Measurements from ENCODE around the gene MAPK4. TPM values are rescaled to one million over a fixed set of nuclear protein-coding genes. Genes with fewer than 3 reads are reported as not detected.

MAPK4 gene
- polyA plus RNA-seq, 1 experiment = not detected

DNA sequence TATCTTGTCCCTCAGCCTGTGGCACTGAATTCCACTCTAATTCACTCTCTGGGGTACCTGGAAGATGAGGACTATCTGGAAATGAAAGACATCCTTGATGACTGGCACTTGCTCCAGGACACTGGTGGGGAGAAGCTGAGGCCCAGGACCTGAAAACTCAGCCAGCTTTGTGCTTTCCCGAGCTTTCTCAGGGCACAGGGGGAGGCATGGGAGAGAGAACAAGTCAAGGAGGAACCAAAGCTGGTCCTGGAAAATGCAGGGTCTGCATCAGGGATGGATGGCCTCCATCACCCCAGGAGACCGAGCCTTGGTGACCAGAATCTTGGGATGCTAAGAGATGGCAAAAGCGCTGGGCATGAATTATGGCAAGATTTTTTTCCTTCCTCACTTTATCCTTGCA lies 65.1 kb downstream of the MAPK4 start:
- ChIA-PET CTCF (interaction anchor here (0.6 kb wide), 1 partner anchor 83 kb away, joined by 4 read pairs; no protein-coding TSS in a partner anchor), POLR2A (no interaction called here)
- Histone ChIP-seq H3K4me3 (ENCODE audit: low read depth, low read length) (no peak overlapping the region), H3K36me3 (ENCODE audit: control insufficient read depth, insufficient read depth, low read length) (no peaks in the 10 kb centered on the region), H3K27me3 (ENCODE audit: control insufficient read depth, insufficient read depth, low read length) (no peaks in the 10 kb centered on the region)
- no peak for DNase-seq (ENCODE audit: low read depth)
- TF ChIP-seq, protein P1, sequence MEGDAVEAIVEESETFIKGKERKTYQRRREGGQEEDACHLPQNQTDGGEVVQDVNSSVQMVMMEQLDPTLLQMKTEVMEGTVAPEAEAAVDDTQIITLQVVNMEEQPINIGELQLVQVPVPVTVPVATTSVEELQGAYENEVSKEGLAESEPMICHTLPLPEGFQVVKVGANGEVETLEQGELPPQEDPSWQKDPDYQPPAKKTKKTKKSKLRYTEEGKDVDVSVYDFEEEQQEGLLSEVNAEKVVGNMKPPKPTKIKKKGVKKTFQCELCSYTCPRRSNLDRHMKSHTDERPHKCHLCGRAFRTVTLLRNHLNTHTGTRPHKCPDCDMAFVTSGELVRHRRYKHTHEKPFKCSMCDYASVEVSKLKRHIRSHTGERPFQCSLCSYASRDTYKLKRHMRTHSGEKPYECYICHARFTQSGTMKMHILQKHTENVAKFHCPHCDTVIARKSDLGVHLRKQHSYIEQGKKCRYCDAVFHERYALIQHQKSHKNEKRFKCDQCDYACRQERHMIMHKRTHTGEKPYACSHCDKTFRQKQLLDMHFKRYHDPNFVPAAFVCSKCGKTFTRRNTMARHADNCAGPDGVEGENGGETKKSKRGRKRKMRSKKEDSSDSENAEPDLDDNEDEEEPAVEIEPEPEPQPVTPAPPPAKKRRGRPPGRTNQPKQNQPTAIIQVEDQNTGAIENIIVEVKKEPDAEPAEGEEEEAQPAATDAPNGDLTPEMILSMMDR (IDR thresholded peaks at IDR 0.05; ENCODE audit: insufficient read depth, low read depth, low read length) = no peak

DNA sequence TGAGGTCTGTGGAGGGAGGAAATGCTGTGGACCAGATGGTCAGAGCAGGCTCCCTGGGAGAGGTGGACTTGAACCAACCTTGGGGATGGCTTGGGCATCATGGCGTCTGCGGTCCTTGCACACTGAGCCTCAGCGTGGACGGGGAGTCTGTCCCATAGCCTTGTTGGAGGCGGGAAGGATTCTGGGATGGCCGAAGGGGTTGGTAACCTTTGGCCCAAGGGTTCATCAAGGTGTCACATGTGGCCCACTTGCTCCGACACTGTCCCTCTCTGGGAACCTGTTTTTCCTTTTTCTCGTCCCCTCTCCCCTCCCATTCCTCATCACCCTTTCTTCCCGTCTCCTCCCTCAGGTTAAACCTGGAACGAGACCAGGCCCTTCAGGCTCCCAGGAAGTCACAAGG lies 66.4 kb downstream of the MAPK4 start:
- no peak overlapping the region for H3K4me3 ChIP-seq (ENCODE audit: low read depth, low read length)
- CTCF ChIA-PET = no interaction called here
- no peak for DNase-seq (ENCODE audit: low read depth)
- POLR2A ChIA-PET = no interaction called here
- no peaks in the 10 kb centered on the region for H3K27me3 ChIP-seq (ENCODE audit: control insufficient read depth, insufficient read depth, low read length)
- TF ChIP-seq, protein P1 (IDR thresholded peaks at IDR 0.05; ENCODE audit: insufficient read depth, low read depth, low read length) = no peak
- no peaks in the 10 kb centered on the region for H3K36me3 ChIP-seq (ENCODE audit: control insufficient read depth, insufficient read depth, low read length)

DNA sequence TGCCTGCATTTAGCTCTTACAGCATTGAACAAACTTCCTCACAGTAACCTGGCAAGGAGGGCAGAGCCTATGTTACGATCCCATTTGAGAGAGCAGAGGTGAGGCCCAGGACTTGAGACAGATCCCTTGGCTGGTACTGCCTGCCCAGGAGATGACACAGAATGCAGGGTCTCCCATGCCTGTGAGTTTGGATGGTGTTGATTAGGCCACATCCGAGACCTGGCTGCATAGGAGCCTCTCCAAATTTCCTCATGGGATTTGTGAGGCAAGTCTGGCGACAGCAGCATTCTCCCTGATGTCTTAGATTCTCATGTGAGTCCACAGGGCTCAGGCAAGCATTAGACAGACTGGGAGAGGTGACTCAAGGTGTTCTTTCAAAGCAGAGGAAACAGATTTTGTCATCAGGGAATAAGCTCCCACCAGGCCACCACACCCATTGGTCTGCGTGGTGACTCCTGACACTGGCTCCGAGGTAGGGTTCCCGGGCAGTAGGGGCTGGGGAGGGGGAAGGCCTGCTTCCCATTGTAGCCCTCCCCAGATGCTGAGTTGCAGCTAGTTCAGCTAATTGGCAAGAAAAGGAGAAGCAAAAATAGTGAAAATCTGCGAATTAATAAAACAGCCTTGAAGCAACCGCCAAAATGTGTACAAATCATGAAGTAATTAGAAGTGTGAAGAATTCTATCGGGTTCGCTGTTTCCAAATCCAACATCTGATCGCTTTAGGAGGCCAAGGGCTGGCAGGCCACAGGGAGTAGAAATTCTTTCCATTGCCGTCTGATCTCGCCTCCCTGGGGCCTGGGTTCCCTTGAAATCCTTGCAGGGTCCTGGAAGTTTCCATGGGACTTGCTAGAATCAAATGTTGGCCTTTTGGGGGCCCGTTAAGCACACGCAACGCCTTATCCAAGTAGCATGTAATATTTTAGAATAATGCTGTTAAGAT lies 68.0 kb downstream of the MAPK4 start:
- TF ChIP-seq, protein P1 (IDR thresholded peaks at IDR 0.05; ENCODE audit: insufficient read depth, low read depth, low read length) = no peak
- no peaks in the 10 kb centered on the region for H3K36me3 ChIP-seq (ENCODE audit: control insufficient read depth, insufficient read depth, low read length)
- no peaks in the 10 kb centered on the region for H3K27me3 ChIP-seq (ENCODE audit: control insufficient read depth, insufficient read depth, low read length)
- H3K4me3 ChIP-seq (ENCODE audit: low read depth, low read length) = no peak overlapping the region
- CTCF ChIA-PET = no interaction called here
- POLR2A ChIA-PET = no interaction called here
- no peak for DNase-seq (ENCODE audit: low read depth)

DNA sequence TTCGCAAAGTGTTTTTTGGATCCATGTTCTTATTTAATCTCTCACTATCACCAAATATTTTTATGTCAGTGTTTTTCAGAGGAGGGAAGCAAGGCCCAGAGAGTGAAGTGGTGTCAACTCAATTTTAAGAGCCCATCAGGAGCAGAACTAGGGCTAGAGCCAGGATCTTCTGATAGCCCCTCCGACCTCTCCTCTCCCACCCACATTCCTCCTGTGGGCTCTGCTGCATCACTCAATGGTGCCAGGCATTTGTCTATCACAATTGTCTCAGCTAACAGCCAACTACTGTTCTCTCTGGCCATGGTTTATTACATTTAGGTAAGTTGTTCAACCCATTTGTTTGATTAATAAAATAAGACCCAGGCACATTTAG lies 68.6 kb downstream of the MAPK4 start:
- DNase-seq (ENCODE audit: low read depth) = no peak
- ChIA-PET POLR2A (no interaction called here), CTCF (no interaction called here)
- TF ChIP-seq, protein P1 (IDR thresholded peaks at IDR 0.05; ENCODE audit: insufficient read depth, low read depth, low read length) = no peak
- Histone ChIP-seq H3K36me3 (ENCODE audit: control insufficient read depth, insufficient read depth, low read length) (no peaks in the 10 kb centered on the region), H3K27me3 (ENCODE audit: control insufficient read depth, insufficient read depth, low read length) (no peaks in the 10 kb centered on the region), H3K4me3 (ENCODE audit: low read depth, low read length) (no peak overlapping the region)

GRCh38 chr18:50629148-50629631 lies 69.3 kb downstream of the MAPK4 start:
- DNase-seq (ENCODE audit: low read depth) = no peak
- Histone ChIP-seq H3K36me3 (ENCODE audit: control insufficient read depth, insufficient read depth, low read length) (no peaks in the 10 kb centered on the region), H3K27me3 (ENCODE audit: control insufficient read depth, insufficient read depth, low read length) (no peaks in the 10 kb centered on the region), H3K4me3 (ENCODE audit: low read depth, low read length) (no peak overlapping the region)
- TF ChIP-seq, protein P1 (IDR thresholded peaks at IDR 0.05; ENCODE audit: insufficient read depth, low read depth, low read length) = no peak
- CTCF ChIA-PET = no interaction called here
- POLR2A ChIA-PET = no interaction called here
